Measurements from ENCODE around the gene ALDH3B1.

GRCh38 chr11:68076371-68077042, 66.4 kb downstream of the ALDH3B1 start:
- TF ChIP-seq CTCF (conservative IDR thresholded peaks at IDR 0.05), result no peak
- no peak for TF ChIP-seq ZFX (IDR thresholded peaks at IDR 0.05)
